Common myeloid progenitor, CD34-positive (primary cell): ENCODE data around the gene CD37.

ENCODE experiments used
- CTCF ChIA-PET: fragments of 350-600 bp; sonication (Branson Sonifier 250); formaldehyde crosslinking; loops from one replicate; lab custom pipeline; 2021; ENCODE audit warnings: antibody characterized with exemption; lab: Charles Lee
- POLR2A ChIA-PET: fragments of 350-600 bp; sonication (Branson Sonifier 250); formaldehyde crosslinking; loops from one replicate; lab custom pipeline; 2021; ENCODE audit warnings: antibody characterized with exemption; lab: Charles Lee
- DNase-seq, 3 donors: peaks; one replicate each; pipeline versions ENCODE4 v3.0.0 to v3.0.0-alpha.2; 2013
- H3K27ac ChIP-seq, 2 experiments: 1 replicate in 1 of 2; 2 replicates in 1 of 2; pipeline ENCODE4 v1.7.0; 2013; ENCODE audit warnings: inconsistent platforms in 2 of 2, low read length in 2 of 2, mild to moderate bottlenecking in 2 of 2, low read depth in 1 of 2, moderate library complexity in 1 of 2; ENCODE audit not compliant: severe bottlenecking in 2 of 2, insufficient read depth in 1 of 2, poor library complexity in 1 of 2
- H3K27me3 ChIP-seq, 5 experiments: replicated peaks in 2 of 5; 1 replicate in 3 of 5; 2 replicates in 2 of 5; pipeline versions ENCODE4 v1.6.1 to v1.7.0; 2013; ENCODE audit warnings: low read length in 4 of 5, mild to moderate bottlenecking in 2 of 5, moderate library complexity in 2 of 5, inconsistent platforms in 1 of 5; ENCODE audit not compliant: insufficient read depth in 5 of 5, control insufficient read depth in 4 of 5
- H3K36me3 ChIP-seq, 4 experiments: 1 replicate in 2 of 4; 2 replicates in 2 of 4; pipeline versions ENCODE4 v1.6.1 to v1.7.0; 2013; ENCODE audit warnings: low read length in 3 of 4, control low read depth in 1 of 4, mild to moderate bottlenecking in 1 of 4; ENCODE audit not compliant: control insufficient read depth in 4 of 4, insufficient read depth in 4 of 4
- H3K4me1 ChIP-seq, 4 experiments: 1 replicate in 3 of 4; 2 replicates in 1 of 4; pipeline versions ENCODE4 v1.6.1 to v1.7.1; 2013; ENCODE audit warnings: low read length in 3 of 4, mild to moderate bottlenecking in 3 of 4, control low read depth in 1 of 4, inconsistent platforms in 1 of 4, moderate library complexity in 1 of 4; ENCODE audit not compliant: control insufficient read depth in 4 of 4, insufficient read depth in 4 of 4; ENCODE audit errors: control extremely low read depth in 1 of 4
- H3K4me3 ChIP-seq, 7 experiments: 1 replicate in 4 of 7; 2 replicates in 3 of 7; pipeline versions ENCODE4 v1.5.1 to v1.7.0; 2013; ENCODE audit warnings: mild to moderate bottlenecking in 7 of 7, low read length in 6 of 7, moderate library complexity in 6 of 7, inconsistent platforms in 2 of 7, low read depth in 2 of 7, control low read depth in 1 of 7; ENCODE audit not compliant: insufficient read depth in 4 of 7, control insufficient read depth in 1 of 7; ENCODE audit errors: extremely low read depth in 1 of 7
- H3K9me3 ChIP-seq, 5 experiments: 1 replicate in 4 of 5; 2 replicates in 1 of 5; pipeline versions ENCODE4 v1.6.1 to v1.7.1; 2013; ENCODE audit warnings: low read length in 4 of 5, mild to moderate bottlenecking in 2 of 5, inconsistent platforms in 1 of 5, low read depth in 1 of 5, moderate library complexity in 1 of 5; ENCODE audit not compliant: control insufficient read depth in 4 of 5, insufficient read depth in 2 of 5; ENCODE audit errors: control extremely low read depth in 1 of 5
- WGBS: methylation state at CpG from one replicate; pipeline ENCODE4 v1.1.5; 2013; ENCODE audit not compliant: insufficient coverage; 5-methylcytosine and 5-hydroxymethylcytosine counted together

Gene CD37

GRCh38 chr19:49333811-49334288 is 1.4 kb upstream of the CD37 start:
- POLR2A ChIA-PET: no interaction called here
- Histone ChIP-seq H3K4me3 (peak overlapping the region in 4 of 7 experiments; percentile 48 to 88 (median 54)), H3K9me3 (no peaks in the 10 kb centered on the region), H3K36me3 (peaks cover 2 to 21% (median 15%) of the 10 kb centered on the region in 4 experiments), H3K27ac (peak overlapping the region in 1 of 2 experiments; percentile 88), H3K27me3 (no peaks in the 10 kb centered on the region), H3K4me1 (peaks cover 2 to 53% (median 41%) of the 10 kb centered on the region in 4 experiments)
- CTCF ChIA-PET: interaction anchor here (1.0 to 2.3 kb wide), 3 partner anchors 9 to 29 kb away, joined by 3 to 5 read pairs (median 4); partner anchors contain the start of gene SLC6A16
- 11% methylated on average over 5 of the region's 8 CpGs for WGBS
- peak; percentile 34 to 62 (median 49) for DNase-seq

- 54% methylated on average over 10 of the region's 14 CpGs for WGBS
- ChIA-PET CTCF (interaction anchor here (0.8 to 1.1 kb wide), 2 partner anchors 8 to 14 kb away, joined by 3 to 5 read pairs; no protein-coding TSS in a partner anchor), POLR2A (no interaction called here)
- DNase-seq: peak in 1 of 3 donors; percentile 53
- Histone ChIP-seq H3K4me3 (peak overlapping the region; percentile 32 to 88 (median 78)), H3K27me3 (no peaks in the 10 kb centered on the region), H3K9me3 (no peaks in the 10 kb centered on the region), H3K36me3 (peaks cover 2 to 33% (median 22%) of the 10 kb centered on the region in 4 experiments), H3K27ac (peak overlapping the region; percentile 69 to 88), H3K4me1 (peaks cover 2 to 64% (median 49%) of the 10 kb centered on the region in 4 experiments)
These were observed 727 bp downstream of the CD37 start for GRCh38 chr19:49335784-49336481.

GRCh38 chr19:49336482-49337266 is 1.5 kb downstream of the CD37 start:
- Histone ChIP-seq H3K36me3 (peaks cover 2 to 33% (median 24%) of the 10 kb centered on the region in 4 experiments), H3K27me3 (no peaks in the 10 kb centered on the region), H3K27ac (peak overlapping the region in 1 of 2 experiments; percentile 54), H3K9me3 (no peaks in the 10 kb centered on the region), H3K4me1 (peaks cover 2 to 64% (median 49%) of the 10 kb centered on the region in 4 experiments), H3K4me3 (peak overlapping the region in 2 of 7 experiments; percentile 32 to 38)
- WGBS: 94% methylated on average over 6 of the region's 10 CpGs
- ChIA-PET CTCF (interaction anchor here (0.8 kb wide), 1 partner anchor 13 kb away, joined by 3 read pairs; no protein-coding TSS in a partner anchor), POLR2A (no interaction called here)
- no peak for DNase-seq

GRCh38 chr19:49337267-49338022 is 2.2 kb downstream of the CD37 start:
- H3K27me3 ChIP-seq: no peaks in the 10 kb centered on the region
- no peak overlapping the region for H3K4me3 ChIP-seq
- H3K36me3 ChIP-seq: peaks cover 2 to 33% (median 25%) of the 10 kb centered on the region in 4 experiments
- no peaks in the 10 kb centered on the region for H3K9me3 ChIP-seq
- WGBS: 97% methylated on average over 17 of the region's 19 CpGs
- ChIA-PET POLR2A (interaction anchor here (0.6 kb wide), 1 partner anchor 56 kb away, joined by 4 read pairs; no protein-coding TSS in a partner anchor), CTCF (no interaction called here)
- peaks cover 0 to 58% (median 48%) of the 10 kb centered on the region in 4 experiments for H3K4me1 ChIP-seq
- no peak for DNase-seq
- H3K27ac ChIP-seq: peak overlapping the region in 1 of 2 experiments; percentile 54

GRCh38 chr19:49338023-49338677 is 2.9 kb downstream of the CD37 start:
- no peaks in the 10 kb centered on the region for H3K9me3 ChIP-seq
- H3K4me3 ChIP-seq: no peak overlapping the region
- ChIA-PET CTCF (no interaction called here), POLR2A (interaction anchor here (0.5 kb wide), 1 partner anchor 700 kb away, joined by 4 read pairs; no protein-coding TSS in a partner anchor)
- H3K27ac ChIP-seq: no peak overlapping the region
- no peaks in the 10 kb centered on the region for H3K27me3 ChIP-seq
- no peak for DNase-seq
- WGBS: 95% methylated on average over 30 of the region's 34 CpGs
- peaks cover 0 to 50% (median 41%) of the 10 kb centered on the region in 4 experiments for H3K4me1 ChIP-seq
- H3K36me3 ChIP-seq: peaks cover 2 to 33% (median 25%) of the 10 kb centered on the region in 4 experiments

- peaks cover 0 to 44% (median 35%) of the 10 kb centered on the region in 4 experiments for H3K4me1 ChIP-seq
- WGBS: 94% methylated on average over 27 of the region's 30 CpGs
- peaks cover 2 to 33% (median 25%) of the 10 kb centered on the region in 4 experiments for H3K36me3 ChIP-seq
- CTCF ChIA-PET: no interaction called here
- H3K9me3 ChIP-seq: no peaks in the 10 kb centered on the region
- H3K27me3 ChIP-seq: no peaks in the 10 kb centered on the region
- POLR2A ChIA-PET: no interaction called here
- no peak overlapping the region for H3K27ac ChIP-seq
- no peak overlapping the region for H3K4me3 ChIP-seq
- DNase-seq: no peak
These were observed 3.6 kb downstream of the CD37 start for GRCh38 chr19:49338691-49339300.
